GM13977 (cell line): ENCODE results near the gene TEDC1.

Experiments
- DNase-seq: peaks from one replicate; pipeline ENCODE4 v3.0.0; 2012; ENCODE audit warnings: low spot score
- CTCF ChIP-seq: IDR thresholded peaks from 2 replicates; pipeline ENCODE4 v1.5.1; 2012; ENCODE audit warnings: mild to moderate bottlenecking, control low read depth; ENCODE audit not compliant: insufficient read depth; ENCODE audit errors: extremely low read depth, missing control alignments
- in situ Hi-C: fragments of 300-500 bp; cut with MboI; formaldehyde crosslinking; loops from one replicate; pipeline ENCODE4 v1.12.0; 2022; ENCODE audit warnings: low sequenced_read_pairs, low pct_unique_long_range_greater_than_20kb, mixed read lengths, inconsistent platforms; ENCODE audit not compliant: unreplicated experiment

The TEDC1 gene

GRCh38 chr14:105486163-105486973, 4.7 kb upstream of the TEDC1 start, which contains the start of gene CRIP1:
Gene CRIP1, plus strand, starts transcription at chr14:105486886. Its CDS starts 374 bp downstream, at chr14:105487260.
- no peak for DNase-seq
- in situ Hi-C loops, result no loop called here
- TF ChIP-seq CTCF, result no peak

- no peak for DNase-seq
- in situ Hi-C loops, result no loop called here
- no peak for TF ChIP-seq CTCF
Observed at GRCh38 chr14:105486974-105487448, 4.0 kb upstream of the TEDC1 start.

GRCh38 chr14:105487449-105487985, 3.5 kb upstream of the TEDC1 start:
- DNase-seq, result no peak
- in situ Hi-C loops, result no loop called here
- TF ChIP-seq CTCF, result no peak

- in situ Hi-C loops, result no loop called here
- no peak for DNase-seq
- TF ChIP-seq CTCF, result no peak
Observed at GRCh38 chr14:105487986-105488777, 2.9 kb upstream of the TEDC1 start.

GRCh38 chr14:105488781-105489541, 2.1 kb upstream of the TEDC1 start:
- no peak for DNase-seq
- no peak for TF ChIP-seq CTCF
- in situ Hi-C loops, result no loop called here
